Stimulated activated CD8-positive, alpha-beta memory T cell treated with anti-CD3 and anti-CD28 coated beads, Interleukin-12 subunit alpha, Interleukin-12 subunit beta, amount 100 ng/mL, for 24 hours (primary cell): ENCODE data around the gene P2RY11.

ENCODE experiments used
- DNase-seq: peaks from one replicate; pipeline ENCODE4 v3.0.0-alpha.2; 2020; ENCODE audit errors: extremely low read depth

Gene P2RY11

DNA sequence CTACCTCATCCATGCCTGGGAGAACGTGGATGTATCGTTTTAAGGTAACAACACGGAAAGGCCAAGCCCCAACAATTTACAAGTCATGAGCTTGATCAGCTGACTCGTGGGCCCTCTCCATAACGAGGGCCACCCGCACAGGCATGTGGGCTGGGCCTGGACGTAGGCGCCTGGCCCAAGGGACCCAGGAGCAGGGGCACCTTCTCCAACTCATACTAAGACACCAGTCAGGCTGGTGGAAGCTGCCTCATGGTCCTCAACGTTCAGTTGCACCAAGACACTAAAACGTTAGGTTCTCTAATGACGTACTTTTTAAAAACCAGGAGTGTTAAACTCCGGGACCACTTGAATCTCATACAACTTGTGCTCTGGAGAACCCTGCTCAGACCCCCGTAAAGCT, 30.0 kb downstream of the P2RY11 start:
- DNase-seq: no peak

DNA sequence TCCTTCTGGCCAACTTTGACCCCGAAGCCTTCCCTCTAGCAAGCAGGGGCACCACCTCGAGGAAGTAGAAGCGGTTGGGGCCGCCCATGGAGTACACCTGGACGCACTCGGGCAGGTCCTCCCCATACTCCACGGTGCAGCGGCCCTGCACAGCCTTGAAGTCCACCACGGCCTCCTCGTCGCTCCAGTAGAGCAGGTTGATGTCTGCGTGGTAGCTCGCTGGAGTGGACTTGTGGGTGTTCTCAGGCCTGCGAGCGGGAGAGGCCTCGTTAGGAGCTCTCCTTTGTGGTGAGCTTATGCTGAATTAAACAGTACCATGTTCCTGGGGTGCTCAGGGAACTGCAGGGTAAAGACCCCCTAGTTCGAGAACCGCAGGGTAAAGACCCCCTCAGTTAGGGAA, 30.5 kb downstream of the P2RY11 start:
- no peak for DNase-seq

DNA sequence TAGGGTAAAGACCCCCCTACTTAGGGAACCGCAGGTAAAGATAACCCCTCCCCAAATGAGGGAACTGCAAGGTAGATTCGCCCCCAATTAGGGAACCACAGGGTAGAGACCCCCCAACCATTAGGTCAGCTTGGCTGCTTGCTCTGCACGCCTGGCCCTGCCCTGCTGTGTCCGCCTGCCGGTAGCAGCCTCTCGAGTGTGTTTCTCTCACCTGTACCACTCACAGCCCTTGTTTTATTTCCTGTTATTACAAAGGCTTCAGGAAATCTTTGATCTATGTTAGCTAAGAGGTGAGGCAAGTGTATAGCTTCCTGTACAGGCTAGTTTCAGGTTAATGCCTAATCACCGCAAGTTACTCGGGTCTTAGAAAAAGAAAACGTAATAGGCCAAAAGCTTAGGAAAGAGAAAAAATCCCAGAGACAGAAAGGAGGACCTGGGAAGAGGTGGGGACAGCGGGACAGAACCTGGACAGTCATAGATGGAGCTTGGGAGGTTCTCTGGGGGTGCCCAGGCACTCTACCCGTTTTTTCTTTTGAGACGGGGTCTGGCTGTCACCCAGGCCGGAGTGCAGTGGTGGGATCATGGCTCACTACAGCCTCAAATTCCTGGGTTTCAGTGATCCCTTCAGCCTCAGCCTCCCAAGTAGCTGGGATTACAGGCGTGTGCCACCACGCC, 31.3 kb downstream of the P2RY11 start:
- no peak for DNase-seq

DNA sequence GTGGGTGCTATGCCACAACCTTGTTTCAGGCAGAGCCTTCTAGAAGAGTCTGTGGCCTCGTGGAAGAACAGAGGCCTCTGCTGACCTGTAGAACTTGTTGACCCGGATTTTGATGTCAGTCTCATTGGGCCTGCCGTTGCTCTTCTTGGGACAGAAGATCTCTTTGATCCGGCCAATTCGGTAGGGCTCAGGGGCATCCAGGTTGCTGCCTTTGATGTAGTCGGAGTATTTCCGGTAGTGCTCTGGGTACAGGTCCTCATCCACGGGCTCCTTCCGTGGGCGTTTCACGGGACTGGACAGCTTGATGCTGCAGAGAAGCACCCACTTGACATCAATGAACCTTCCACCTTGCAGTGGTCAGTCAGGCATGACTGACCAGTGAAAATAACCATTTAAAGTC, 32.2 kb downstream of the P2RY11 start:
- no peak for DNase-seq

DNA sequence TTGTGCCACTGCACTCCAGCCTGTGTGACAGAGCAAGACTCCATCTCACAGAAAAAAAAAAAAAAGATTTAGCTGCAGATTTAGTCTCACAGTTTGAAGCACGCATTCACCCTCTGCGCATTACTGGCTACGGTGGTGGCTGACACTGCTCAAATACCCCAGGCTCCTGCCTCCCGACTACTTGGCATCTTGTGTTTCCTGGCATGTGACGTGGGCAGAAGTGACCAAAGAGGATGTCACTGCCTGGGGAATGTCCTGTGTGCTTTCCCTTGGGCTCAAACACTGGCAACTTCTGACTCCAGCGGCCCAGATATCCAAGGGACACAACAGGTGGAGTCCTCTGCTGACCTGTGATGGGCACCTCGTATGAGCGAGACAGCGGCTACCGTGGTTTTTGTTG, 32.9 kb downstream of the P2RY11 start:
- DNase-seq: no peak

DNA sequence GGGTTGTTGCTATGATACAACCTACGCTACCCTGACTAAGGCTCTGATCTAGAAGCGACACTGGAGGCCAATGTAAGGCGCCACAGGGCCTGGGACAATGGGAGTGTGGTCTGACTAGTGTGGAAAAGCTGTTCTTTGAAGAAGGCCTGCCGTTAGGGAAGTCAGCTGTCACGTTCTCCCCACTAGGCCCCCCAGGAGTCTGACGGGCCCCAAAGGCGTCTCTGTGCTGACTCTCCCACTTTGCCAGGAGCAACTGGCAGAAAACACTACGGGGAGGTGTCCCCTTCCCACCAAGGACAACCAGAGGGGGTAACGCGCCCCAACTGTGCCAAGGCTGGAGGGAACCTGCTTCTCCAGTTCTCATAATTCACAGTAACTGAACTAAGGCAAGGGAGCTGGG, 33.5 kb downstream of the P2RY11 start:
- no peak for DNase-seq

DNA sequence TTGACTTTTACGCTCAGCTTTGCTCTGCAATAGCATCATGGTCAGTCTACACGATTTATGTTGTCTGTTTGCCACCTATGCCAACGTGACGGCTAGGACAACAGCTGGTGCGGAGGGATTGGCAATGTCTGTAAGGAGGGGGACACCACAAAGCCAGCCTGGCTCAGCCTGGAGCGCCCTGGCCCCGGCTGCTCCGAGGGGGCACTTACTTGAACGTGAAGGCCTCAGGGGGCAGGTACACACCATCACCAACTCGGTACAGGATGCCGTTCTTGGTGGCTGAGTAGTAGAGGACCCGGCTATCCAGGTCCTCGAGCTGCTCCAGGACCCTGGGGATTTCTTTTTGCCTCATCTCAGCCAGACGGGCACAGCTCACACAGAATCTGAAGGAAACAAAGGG, 34.6 kb downstream of the P2RY11 start:
- no peak for DNase-seq

DNA sequence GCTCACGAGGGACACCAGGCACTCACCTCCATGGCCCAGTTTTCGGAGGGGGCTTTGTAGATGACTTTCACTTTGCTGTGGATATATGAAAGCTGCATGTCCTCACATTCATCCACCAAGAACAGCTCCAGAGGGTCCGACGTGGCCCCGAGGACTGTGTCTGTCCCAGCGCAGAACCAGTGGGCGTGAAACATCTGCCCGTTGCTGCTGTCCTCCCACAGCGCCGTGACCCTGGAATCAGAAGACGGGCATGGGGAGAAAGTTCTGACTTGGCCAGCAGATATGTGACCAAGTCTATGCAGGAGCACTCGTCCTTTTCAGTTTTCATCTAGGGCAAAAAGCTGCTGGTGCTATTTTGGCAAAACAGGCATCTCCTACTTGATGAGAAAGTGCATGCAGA, 37.9 kb downstream of the P2RY11 start:
- DNase-seq: no peak

DNA sequence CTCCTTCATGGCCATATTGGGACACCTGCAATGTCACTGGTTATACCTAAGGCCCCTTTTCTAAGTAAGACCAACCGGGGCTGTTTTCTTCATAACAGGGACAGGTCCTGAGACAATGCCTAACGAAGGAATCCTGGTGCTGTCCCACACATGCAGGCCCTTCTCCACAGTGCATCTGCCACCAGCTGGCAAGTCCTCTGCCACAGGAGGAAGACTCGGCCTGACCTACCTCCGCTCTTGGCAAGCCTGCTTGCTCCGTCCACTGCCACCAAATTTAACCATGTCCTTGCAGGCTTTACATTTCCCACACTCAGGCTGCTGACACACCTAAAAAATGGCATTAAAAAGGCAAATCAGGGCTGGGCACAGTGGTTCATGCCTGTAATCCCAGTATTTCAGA, 40.0 kb downstream of the P2RY11 start:
- no peak for DNase-seq

DNA sequence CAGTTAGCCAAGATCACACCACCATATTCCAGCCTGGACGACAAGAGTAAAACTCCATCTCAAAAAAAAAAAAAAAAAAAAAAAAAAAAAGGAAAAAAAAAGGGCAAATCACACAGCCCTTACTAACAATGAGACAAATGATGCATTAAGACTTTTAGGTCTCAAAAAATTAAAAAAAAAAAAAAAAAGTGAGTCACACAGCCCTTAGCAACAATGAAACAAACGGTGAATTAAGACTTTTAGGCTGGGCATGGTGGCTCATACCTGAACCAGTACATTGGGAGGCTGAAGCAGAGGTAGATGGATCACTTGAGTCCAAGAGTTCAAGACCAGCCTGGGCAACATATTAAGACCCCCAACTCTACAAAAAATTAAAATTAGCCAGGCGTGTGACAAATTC, 40.6 kb downstream of the P2RY11 start:
- DNase-seq: no peak

DNA sequence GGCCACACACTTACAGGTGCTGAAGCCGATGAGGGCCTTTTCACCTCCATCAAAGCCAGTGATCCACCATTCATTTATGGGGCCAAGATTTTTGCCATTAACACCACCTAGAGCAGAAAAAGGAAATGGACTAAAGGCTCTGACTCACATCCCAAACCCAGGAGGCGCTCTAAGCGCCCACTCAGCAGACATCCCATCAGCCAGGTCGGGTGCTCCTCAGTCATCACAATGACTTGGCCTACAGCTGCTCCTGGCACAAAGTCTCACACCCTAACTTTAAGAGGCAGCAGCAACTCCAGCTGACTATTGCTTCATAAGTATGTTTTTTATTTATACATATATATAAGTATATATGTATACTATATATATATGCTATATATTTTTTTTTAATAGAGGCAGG, 44.3 kb downstream of the P2RY11 start:
- no peak for DNase-seq

DNA sequence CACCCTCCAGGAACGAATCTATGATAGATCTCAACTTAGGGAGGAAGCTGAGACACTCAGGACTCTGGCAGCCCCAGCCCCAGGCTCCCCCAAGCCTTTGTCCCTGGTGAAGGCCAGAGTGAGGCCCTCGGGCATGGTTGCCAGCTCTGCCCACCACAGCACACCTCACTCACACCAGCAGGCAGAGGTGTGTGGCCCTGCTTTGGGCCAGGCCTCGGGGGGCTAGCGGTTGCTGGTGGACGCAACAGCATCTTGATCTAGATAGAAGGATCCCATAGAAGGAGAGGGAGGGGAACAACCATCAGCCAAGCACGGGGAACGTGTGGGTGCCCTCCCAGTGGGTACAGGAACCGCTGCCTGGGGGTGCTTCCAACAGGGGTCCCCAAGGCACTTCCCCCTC, 46.6 kb downstream of the P2RY11 start:
- DNase-seq: no peak

DNA sequence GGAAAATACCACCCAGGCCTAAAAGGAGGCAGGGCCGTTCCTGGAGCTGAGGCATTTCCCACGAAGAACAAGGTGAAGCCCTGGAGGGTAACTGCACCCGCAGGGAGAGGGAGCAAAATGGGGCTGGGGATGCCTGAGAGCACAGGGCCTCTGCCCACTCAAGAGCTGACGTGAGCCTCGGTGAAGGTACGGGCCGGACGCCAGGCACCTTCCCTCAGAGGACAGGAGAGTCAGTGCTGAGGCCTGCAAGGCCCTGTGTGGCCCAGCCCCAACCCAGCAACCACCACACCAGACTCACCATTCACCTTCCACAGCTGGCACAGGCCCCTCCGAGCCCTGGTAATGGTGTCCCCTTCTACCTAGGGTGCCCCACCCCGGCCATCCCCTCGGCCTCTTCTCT, 47.0 kb downstream of the P2RY11 start:
- no peak for DNase-seq

DNA sequence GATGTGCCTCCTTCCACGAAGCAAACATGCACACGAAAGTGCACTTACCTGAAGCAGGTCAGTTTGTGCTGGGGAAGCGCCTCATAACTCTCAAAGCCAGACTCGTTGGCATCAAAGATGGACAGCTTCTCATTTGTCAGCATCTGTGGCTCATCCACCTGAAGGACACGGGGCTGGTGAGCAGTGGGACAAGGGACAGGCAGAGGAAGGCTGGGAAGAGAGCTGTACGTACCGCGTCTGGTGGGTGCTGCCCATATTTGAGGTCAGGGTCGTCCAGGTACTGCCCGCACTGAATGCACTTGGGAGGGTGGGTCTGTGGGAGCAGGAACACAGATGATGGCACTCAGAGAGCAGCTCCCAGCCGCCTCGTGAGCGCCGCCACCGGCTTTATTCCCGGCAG, 48.1 kb downstream of the P2RY11 start:
- DNase-seq: no peak

DNA sequence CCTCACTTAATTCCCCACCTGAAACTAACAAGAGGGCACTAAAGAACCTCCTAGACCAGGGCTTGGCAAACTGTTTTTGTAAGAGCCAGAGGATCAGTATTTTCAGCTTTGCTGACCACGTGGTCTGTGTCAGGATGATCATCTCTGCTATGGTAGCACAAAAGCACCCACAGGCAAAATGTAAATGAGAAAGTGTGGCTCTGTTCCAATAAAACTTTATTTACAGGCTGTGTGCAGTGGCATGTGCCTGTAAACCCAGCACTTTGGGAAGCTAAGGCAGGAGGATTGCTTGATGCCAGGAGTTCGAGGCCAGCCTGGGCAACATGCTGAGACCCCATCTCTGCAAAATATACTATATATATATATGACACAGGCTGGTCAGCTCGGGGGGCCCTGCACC, 52.0 kb downstream of the P2RY11 start:
- no peak for DNase-seq
